Heart left ventricle (tissue), 13 donors: ENCODE data around the gene PDE11A.

ENCODE experiments used
- CTCF ChIP-seq, 12 donors: fragments of 200-600 bp; sonication (generic) in 4 of 12; IDR thresholded peaks; one replicate each; pipeline versions ENCODE4 v1.5.0 to v1.8.0; 2018 to 2022; ENCODE audit warnings: antibody characterized with exemption in 12 of 12, mild to moderate bottlenecking in 5 of 12
- POLR2A ChIP-seq, 2 donors: fragments of 450-650 bp; IDR thresholded peaks; one replicate each; pipeline ENCODE4 v1.6.1; 2017; ENCODE audit warnings: antibody characterized with exemption in 2 of 2, mild to moderate bottlenecking in 2 of 2, moderate library complexity in 2 of 2
- donor health status: ischemic (EF 13 %, LVEDD 7.1; RV severe dilation, severe dysfunction).
- donor health status: DM: no; HTN: yes; CAD: no.
- donor health status: DM: no; HTN: no; CAD: no.
- donor health status: ischemic (EF 25% LVEDD 6.9; RV normal size, moderate dysfunction).
- donor health status: ischemic (EF 25% LVEDD 5.7; RV mildly dilated, moderate dysfunction).
- donor health status: ischemic (EF 35%, LVEDD 5.7; RV mildly dilated, moderate dysfunction).
- donor health status: nonischemic (EF 11% LVEDD 7.7; RV severe dilation, severe dysfunction).
- donor health status: DM: yes; HTN: yes; CAD: no.
- donor health status: PGD.
- donor health status: ischemic (EF 29% LVEDD 5.4; RV normal size, mild dysfunction).
- donor health status: nonischemic (EF 23%, LVEDD 6.1; RV moderate dilation, normal function).

- TF ChIP-seq CTCF (IDR thresholded peaks at IDR 0.05), result no peak
- no peak for TF ChIP-seq POLR2A (IDR thresholded peaks at IDR 0.05)
Observed at GRCh38 chr2:177667626-177668025, 405.0 kb downstream of the PDE11A start.
